ENCODE measurements around the gene FOXC2. TPM values are rescaled to one million over a fixed set of nuclear protein-coding genes. Genes with fewer than 3 reads are reported as not detected.

FOXC2 gene
- total RNA-seq, 1 experiment from 2014 or later: 14.9 TPM

DNA sequence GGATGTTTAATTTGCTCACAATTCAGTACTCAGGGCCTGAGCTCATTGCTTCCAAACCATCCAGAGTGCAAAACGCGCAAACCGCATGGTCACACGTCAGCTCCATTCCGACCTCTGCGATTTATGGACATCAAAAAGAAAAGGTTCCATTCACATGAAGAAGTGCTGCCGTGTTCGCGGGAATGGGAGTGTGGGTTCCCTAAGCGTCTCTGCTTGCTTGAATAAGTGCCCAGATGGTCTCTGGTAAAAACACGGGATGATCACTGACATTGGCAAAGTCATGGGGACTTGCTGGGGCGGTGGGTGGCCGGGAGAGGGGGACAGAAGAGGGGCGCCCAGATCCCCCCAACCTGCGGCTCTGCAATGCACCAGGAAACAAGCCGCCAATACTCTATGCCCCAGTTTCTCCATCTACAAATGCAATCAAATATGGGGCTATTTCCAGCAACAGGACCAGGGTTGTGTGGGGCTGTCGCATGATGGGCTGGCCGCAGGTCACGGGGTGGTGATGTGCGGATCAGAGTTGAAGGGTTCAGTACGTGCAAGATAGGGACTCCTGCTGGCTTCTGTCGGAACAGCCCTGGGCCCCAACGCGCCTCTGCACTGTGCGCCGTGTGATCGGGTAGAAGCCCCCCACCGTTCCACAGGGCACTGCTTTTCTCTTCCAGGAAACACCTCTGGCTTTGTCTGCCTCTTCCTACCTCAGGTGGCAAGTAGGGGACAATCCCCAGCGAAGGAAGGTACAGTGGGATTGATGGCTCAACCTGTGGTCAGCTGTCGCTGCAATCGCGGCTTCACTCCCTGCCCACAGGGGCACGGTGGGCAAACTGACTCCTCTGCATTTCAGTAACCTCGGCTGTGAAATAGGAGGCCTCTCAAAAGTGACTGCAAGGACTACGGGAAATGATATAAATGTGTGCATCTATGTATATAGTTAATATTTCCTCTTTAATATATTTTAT lies 45.1 kb upstream of the FOXC2 start:
- CTCF ChIA-PET: interaction anchor here (0.6 to 0.7 kb wide), 2 partner anchors 96 to 1563 kb away, joined by 3 to 7 read pairs; no protein-coding TSS in a partner anchor
- intact Hi-C loops (cut with micrococcal nuclease; ENCODE audit: unreplicated experiment): loop anchor here (5.0 kb wide), 1 partner anchor 179 kb away; no protein-coding TSS in a partner anchor

DNA sequence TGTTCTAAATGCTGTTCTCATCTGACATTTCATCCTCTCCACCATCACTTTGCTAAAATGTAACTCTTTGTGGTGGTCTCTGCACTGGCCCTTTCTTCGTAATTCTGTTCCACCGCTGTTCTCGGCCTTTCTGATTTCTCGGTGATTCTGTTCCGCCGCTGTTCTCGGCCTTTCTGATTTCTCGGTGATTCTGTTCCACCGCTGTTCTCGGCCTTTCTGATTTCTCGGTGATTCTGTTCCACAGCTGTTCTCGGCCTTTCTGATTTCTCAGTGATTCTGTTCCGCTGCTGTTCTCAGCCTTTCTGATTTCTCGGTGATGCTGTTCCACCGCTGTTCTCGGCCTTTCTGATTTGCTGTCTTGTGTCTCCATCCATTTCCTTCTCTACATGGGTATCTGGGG lies 44.0 kb upstream of the FOXC2 start:
- BruUV-seq (replicated peaks): no TSS peak
- Histone ChIP-seq H3K27ac (ENCODE audit: low read length) (no peak overlapping the region), H3K9me3 (ENCODE audit: control insufficient read depth, insufficient read depth, low read depth, low read length) (no peaks in the 10 kb centered on the region), H3K4me3 (ENCODE audit: low read depth in 2 of 2, low read length in 2 of 2) (no peak overlapping the region), H3K36me3 (ENCODE audit: control insufficient read depth, insufficient read depth, low read length) (no peaks in the 10 kb centered on the region), H3K4me1 (ENCODE audit: control insufficient read depth, insufficient read depth, low read length) (no peaks in the 10 kb centered on the region), H3K27me3 (ENCODE audit: control insufficient read depth, insufficient read depth, low read length) (no peaks in the 10 kb centered on the region)
- intact Hi-C loops (cut with micrococcal nuclease; ENCODE audit: unreplicated experiment) (loop anchor here (5.0 kb wide), 1 partner anchor 180 kb away; no protein-coding TSS in a partner anchor), in situ Hi-C loops (cut with HindIII; ENCODE audit: low pct_unique_long_range_greater_than_20kb, low sequenced_read_pairs) (no loop called here)
- ChIA-PET CTCF (no interaction called here), POLR2A (no interaction called here)
- TF ChIP-seq, protein P1, sequence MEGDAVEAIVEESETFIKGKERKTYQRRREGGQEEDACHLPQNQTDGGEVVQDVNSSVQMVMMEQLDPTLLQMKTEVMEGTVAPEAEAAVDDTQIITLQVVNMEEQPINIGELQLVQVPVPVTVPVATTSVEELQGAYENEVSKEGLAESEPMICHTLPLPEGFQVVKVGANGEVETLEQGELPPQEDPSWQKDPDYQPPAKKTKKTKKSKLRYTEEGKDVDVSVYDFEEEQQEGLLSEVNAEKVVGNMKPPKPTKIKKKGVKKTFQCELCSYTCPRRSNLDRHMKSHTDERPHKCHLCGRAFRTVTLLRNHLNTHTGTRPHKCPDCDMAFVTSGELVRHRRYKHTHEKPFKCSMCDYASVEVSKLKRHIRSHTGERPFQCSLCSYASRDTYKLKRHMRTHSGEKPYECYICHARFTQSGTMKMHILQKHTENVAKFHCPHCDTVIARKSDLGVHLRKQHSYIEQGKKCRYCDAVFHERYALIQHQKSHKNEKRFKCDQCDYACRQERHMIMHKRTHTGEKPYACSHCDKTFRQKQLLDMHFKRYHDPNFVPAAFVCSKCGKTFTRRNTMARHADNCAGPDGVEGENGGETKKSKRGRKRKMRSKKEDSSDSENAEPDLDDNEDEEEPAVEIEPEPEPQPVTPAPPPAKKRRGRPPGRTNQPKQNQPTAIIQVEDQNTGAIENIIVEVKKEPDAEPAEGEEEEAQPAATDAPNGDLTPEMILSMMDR (IDR thresholded peaks at IDR 0.05): no peak
- TF ChIP-seq, protein P2, sequence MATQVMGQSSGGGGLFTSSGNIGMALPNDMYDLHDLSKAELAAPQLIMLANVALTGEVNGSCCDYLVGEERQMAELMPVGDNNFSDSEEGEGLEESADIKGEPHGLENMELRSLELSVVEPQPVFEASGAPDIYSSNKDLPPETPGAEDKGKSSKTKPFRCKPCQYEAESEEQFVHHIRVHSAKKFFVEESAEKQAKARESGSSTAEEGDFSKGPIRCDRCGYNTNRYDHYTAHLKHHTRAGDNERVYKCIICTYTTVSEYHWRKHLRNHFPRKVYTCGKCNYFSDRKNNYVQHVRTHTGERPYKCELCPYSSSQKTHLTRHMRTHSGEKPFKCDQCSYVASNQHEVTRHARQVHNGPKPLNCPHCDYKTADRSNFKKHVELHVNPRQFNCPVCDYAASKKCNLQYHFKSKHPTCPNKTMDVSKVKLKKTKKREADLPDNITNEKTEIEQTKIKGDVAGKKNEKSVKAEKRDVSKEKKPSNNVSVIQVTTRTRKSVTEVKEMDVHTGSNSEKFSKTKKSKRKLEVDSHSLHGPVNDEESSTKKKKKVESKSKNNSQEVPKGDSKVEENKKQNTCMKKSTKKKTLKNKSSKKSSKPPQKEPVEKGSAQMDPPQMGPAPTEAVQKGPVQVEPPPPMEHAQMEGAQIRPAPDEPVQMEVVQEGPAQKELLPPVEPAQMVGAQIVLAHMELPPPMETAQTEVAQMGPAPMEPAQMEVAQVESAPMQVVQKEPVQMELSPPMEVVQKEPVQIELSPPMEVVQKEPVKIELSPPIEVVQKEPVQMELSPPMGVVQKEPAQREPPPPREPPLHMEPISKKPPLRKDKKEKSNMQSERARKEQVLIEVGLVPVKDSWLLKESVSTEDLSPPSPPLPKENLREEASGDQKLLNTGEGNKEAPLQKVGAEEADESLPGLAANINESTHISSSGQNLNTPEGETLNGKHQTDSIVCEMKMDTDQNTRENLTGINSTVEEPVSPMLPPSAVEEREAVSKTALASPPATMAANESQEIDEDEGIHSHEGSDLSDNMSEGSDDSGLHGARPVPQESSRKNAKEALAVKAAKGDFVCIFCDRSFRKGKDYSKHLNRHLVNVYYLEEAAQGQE (IDR thresholded peaks at IDR 0.05; ENCODE audit: insufficient read depth in 1 of 2, low read depth in 2 of 2, low read length in 1 of 2): no peak
- TF ChIP-seq TCF7L2 (IDR thresholded peaks at IDR 0.05; ENCODE audit: low read depth, low read length) (no peak), SIN3A (IDR thresholded peaks at IDR 0.05; ENCODE audit: borderline replicate concordance, insufficient read depth, low read depth, low read length) (no peak), POLR2AphosphoS5 (IDR thresholded peaks at IDR 0.05; ENCODE audit: low read depth, low read length) (no peak)
- DNase-seq (ENCODE audit: low read depth, low spot score): no peak
- ATAC-seq: no peak

More for the DNA sequence above, 45.1 kb upstream of the FOXC2 start:
- Histone ChIP-seq H3K27me3 (ENCODE audit: control insufficient read depth, insufficient read depth, low read length) (no peaks in the 10 kb centered on the region; the same call in 1 of the 2 replicates), H3K9me3 (ENCODE audit: control insufficient read depth, insufficient read depth, low read depth, low read length) (no peaks in the 10 kb centered on the region), H3K4me1 (ENCODE audit: control insufficient read depth, insufficient read depth, low read length) (no peaks in the 10 kb centered on the region), H3K27ac (ENCODE audit: low read length) (no peak overlapping the region), H3K36me3 (ENCODE audit: control insufficient read depth, insufficient read depth, low read length) (no peaks in the 10 kb centered on the region), H3K4me3 (ENCODE audit: low read depth in 2 of 2, low read length in 2 of 2) (no peak overlapping the region)
- POLR2A ChIA-PET: no interaction called here
- in situ Hi-C loops (cut with HindIII; ENCODE audit: low pct_unique_long_range_greater_than_20kb, low sequenced_read_pairs): no loop called here
- ATAC-seq (no peak), DNase-seq (ENCODE audit: low read depth, low spot score) (no peak)
- TF ChIP-seq, protein P2 (IDR thresholded peaks at IDR 0.05; ENCODE audit: insufficient read depth in 1 of 2, low read depth in 2 of 2, low read length in 1 of 2): no peak
- TF ChIP-seq SIN3A (IDR thresholded peaks at IDR 0.05; ENCODE audit: borderline replicate concordance, insufficient read depth, low read depth, low read length) (no peak), POLR2AphosphoS5 (IDR thresholded peaks at IDR 0.05; ENCODE audit: low read depth, low read length) (no peak), TCF7L2 (IDR thresholded peaks at IDR 0.05; ENCODE audit: low read depth, low read length) (no peak)
- TF ChIP-seq, protein P1 (IDR thresholded peaks at IDR 0.05): no peak
- BruUV-seq (replicated peaks): no TSS peak

Data from Panc1 (cell line).